ENCODE results near the gene CCDC171.

DNA sequence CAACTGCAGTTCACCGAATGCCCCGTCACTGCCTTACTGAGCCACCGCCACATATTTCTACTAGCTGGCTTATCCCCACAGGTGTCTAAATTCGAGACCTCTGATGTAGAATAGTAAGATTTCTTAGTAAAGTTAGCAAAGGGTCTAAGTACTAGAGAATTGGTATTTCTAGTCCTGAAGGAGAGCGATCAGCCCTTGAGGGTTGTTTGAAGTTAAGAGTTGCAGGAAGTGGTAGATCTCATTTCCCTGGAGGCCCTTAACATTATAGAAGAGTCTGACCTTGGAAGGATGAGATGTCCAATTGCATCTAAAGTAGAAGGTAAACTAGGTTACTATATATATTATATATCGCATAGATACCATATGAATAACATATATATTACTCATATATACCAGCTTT lies 451.8 kb downstream of the CCDC171 start:
- TF ChIP-seq, protein P1, sequence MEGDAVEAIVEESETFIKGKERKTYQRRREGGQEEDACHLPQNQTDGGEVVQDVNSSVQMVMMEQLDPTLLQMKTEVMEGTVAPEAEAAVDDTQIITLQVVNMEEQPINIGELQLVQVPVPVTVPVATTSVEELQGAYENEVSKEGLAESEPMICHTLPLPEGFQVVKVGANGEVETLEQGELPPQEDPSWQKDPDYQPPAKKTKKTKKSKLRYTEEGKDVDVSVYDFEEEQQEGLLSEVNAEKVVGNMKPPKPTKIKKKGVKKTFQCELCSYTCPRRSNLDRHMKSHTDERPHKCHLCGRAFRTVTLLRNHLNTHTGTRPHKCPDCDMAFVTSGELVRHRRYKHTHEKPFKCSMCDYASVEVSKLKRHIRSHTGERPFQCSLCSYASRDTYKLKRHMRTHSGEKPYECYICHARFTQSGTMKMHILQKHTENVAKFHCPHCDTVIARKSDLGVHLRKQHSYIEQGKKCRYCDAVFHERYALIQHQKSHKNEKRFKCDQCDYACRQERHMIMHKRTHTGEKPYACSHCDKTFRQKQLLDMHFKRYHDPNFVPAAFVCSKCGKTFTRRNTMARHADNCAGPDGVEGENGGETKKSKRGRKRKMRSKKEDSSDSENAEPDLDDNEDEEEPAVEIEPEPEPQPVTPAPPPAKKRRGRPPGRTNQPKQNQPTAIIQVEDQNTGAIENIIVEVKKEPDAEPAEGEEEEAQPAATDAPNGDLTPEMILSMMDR (IDR thresholded peaks at IDR 0.05), result no peak
- TF ChIP-seq POLR2A (IDR thresholded peaks at IDR 0.05), result no peak

Measured in thyroid gland (tissue), 4 donors.